GM19239 (cell line): ENCODE measurements around the gene CMSS1.

Experiments used
- DNase-seq: peaks from one replicate; pipeline ENCODE4 v3.0.0; 2011; ENCODE audit warnings: low spot score; ENCODE audit not compliant: insufficient read length
- FAIRE-seq: peaks from 2 replicates; lab custom pipeline; 2011; peaks lifted over from hg19 to GRCh38; lab: Jason Lieb, UNC

CMSS1 gene

DNA sequence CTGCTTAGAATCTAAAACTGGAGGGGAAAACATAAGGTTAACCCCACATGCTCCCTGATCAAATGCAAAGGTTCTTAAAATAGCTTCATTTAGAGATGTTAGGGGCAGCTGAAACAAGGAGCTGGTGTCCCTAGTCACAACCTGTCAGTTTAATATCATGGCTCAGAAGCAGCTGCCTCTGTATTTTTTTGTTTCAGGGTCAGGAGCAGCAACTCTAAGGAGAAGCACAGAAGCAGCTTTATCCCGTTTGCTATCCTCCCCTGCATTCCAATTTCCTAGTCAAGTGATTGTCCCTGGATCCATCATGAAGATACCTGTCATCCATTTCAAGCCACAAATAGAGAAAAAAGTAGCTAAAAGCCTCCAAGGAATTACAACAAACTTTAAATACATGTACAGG, 292.5 kb downstream of the CMSS1 start:
- no peak for FAIRE-seq
- DNase-seq: no peak

- DNase-seq (no peak), FAIRE-seq (no peak)
Observed at GRCh38 chr3:100111728-100112127, 294.1 kb downstream of the CMSS1 start.

DNA sequence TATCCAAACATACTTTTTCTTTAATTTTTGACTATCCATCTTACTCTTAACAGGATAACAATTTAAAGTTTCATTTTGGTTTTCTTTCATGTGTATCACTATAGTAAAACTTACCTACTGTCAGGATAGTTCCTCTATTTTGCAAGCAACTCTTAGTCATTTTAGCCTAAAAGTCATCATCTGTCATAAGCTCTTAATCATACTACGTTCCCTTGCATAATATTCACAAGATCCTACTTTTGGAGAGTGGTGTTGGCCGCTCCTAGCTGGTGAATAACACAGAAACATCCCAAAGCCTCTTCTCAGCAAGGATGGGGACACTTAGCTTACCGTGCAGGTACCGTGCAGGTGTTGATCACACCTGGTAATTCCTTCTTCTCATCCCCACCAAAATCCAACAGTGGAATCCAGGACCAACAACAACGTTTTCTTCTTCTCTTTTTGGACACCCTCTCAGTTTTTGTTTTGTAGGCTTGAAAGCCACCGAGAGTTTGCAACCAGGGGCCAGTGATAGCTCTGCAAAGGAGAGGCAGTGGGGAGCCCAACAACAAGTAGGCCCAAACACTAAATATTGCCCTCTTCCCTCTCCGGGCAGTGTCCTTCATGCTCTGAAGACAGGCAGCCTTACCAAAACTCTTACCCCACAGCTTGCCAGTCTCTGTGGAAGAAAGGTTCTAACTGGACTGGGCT, 296.2 kb downstream of the CMSS1 start:
- no peak for FAIRE-seq

GRCh38 chr3:100114413-100115030, 296.9 kb downstream of the CMSS1 start, which contains the start of gene FILIP1L:
Gene FILIP1L, minus strand, starts transcription at chr3:100114501.
- DNase-seq: no peak
- FAIRE-seq: no peak

More for the DNA sequence above, 296.2 kb downstream of the CMSS1 start:
- DNase-seq: no peak

DNA sequence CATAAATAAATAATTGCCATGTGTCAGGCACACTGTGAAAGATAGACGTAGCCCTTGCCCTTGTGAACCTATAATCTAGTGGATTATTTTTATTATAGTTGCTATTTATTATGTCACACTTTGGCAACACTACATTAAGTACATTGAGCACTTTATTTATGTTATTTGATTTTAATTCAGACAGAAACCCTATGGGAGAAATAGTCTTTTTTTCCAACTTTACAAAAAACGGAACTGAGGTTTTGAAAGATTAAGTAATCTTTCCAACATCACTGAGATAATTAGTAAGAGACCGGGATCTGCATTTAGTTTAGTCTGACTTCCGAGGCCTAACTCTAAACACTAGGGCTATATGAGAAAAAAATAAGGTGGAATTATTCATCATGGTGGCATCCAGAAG, 299.4 kb downstream of the CMSS1 start:
- DNase-seq (no peak), FAIRE-seq (no peak)

- FAIRE-seq (no peak), DNase-seq (no peak)
Observed at GRCh38 chr3:100120012-100120411, 302.4 kb downstream of the CMSS1 start.

GRCh38 chr3:100120693-100121092, 303.0 kb downstream of the CMSS1 start:
- FAIRE-seq: no peak
- DNase-seq: no peak

DNA sequence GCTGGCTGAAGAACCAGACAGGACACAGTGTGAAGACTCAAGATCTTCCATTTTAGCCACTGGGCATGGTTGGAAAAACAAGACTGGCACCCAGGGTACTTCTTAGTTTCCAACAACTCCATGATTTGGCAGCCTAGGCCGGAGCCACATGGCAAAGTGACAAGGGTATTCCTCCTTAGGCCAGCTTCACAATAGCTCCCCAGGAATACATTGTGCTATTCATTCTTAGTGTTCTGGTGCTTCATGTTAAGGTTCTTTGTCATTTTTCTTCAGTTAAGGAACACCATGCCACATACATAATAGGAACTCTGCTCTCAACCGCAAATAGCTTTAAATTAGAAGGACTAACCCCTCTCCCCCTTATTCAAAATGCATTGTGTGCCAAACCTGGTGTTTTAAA, 304.7 kb downstream of the CMSS1 start:
- no peak for FAIRE-seq
- no peak for DNase-seq

- FAIRE-seq (no peak), DNase-seq (no peak)
Observed at GRCh38 chr3:100123112-100123511, 305.4 kb downstream of the CMSS1 start.

GRCh38 chr3:100124201-100124761, 306.6 kb downstream of the CMSS1 start:
- no peak for FAIRE-seq

DNA sequence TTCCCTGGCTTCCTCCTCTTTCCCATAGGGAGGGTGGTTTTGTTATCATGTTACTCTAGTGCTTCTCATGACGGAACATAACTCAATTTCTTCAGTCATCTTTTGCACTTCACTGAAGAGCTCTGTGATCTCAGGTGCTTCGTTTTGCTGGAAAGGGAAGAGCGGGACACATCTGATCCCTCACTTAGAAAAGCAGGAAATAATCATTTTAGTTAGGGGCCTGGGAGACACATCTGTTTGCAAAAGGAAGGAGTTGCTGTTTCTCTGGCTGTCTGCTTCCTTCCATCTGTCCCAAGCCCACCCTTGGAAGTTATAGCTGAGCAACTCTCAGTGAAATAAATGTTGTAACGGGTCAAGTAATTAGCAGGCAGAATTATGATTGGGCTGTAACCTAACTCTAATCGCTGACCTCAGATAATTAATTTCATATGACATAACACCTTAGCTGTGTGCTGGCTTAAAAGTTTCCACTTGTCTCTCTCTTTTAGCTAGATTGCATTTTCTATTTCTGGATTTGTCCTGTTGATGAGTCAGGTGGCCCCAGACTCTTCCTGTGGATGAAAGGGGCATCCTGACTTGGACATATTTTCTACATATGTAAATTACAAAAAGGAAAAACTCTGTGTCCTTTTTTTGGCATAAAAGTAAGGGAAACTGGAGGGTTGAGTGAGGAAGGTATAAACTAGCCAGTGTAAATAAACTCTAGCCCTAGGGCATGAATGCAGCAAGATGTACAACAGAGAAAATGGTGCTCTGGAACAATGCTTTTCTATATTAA, 307.7 kb downstream of the CMSS1 start:
- DNase-seq: no peak
- no peak for FAIRE-seq

More at GRCh38 chr3:100124201-100124761, 306.6 kb downstream of the CMSS1 start:
- DNase-seq: no peak

DNA sequence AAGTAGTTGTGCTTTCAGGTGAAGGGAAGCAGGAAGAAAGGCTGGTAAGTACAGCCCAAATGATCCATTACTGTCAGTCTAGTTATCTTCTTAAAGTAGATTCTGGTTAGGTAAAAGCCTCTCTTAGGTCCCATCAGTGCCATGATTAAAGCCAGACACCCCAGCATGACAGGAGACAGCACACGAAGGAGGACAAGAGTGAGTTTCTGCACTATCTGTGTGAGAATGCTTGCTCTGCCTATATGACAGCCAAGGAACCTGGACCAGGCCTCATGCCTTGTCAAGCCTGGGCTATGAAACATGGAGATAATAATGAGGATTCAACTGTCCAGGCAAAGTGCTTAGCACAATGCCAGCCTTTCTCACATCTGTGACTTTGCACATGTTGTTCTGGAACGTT, 310.1 kb downstream of the CMSS1 start:
- FAIRE-seq (no peak), DNase-seq (no peak)

DNA sequence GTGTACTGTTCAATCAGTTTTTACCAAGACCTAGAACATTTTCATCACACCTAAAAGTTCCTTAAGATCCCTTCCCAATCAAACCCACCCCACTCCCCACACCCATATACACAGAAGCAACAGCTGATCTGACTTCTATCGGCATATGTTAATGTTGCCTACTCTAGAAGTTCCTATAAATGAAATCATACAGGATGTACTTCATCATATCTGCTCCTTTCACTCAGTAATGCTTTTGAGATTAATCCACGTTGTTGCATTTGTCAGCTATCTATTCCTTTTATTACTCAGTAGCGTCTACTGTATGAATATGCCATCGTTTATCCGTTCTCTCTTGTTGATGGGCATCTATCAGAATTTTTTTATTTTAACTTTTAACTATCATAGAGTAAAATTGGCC, 310.9 kb downstream of the CMSS1 start:
- FAIRE-seq: no peak

GRCh38 chr3:100129941-100130340, 312.3 kb downstream of the CMSS1 start:
- DNase-seq: no peak
- peak; percentile 44 for FAIRE-seq

More for the DNA sequence above, 310.9 kb downstream of the CMSS1 start:
- DNase-seq: no peak

GRCh38 chr3:100131241-100131640, 313.6 kb downstream of the CMSS1 start:
- DNase-seq (no peak), FAIRE-seq (no peak)

DNA sequence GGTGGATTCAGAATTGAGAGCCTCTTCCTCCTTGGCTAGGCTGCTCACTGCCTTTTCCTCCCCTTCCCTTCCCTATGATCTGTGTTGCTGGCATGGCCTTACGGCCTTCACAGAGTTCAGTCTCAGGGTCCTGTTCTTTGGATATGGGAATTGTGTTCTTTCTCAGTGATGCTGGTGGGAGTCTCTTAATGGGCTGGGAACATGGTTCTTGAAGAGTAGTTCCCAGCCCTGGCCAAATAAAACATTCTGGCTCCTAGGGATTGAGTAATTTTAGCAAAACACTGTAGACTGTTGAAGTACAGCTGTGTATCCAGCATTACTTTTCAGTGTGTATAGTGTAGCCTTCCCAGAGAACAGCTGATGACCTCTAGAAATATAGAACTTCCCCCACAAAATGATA, 319.3 kb downstream of the CMSS1 start:
- FAIRE-seq: peak; percentile 11
- no peak for DNase-seq

- DNase-seq (no peak), FAIRE-seq (no peak)
Observed at GRCh38 chr3:100140976-100141375, 323.3 kb downstream of the CMSS1 start.

GRCh38 chr3:100141586-100141985, 323.9 kb downstream of the CMSS1 start:
- DNase-seq: no peak
- no peak for FAIRE-seq

GRCh38 chr3:100144255-100144866, 326.7 kb downstream of the CMSS1 start:
- peak; percentile 8 for FAIRE-seq
- DNase-seq: no peak

- DNase-seq: no peak
- FAIRE-seq: peak; percentile 14
Observed at GRCh38 chr3:100149130-100149529, 331.5 kb downstream of the CMSS1 start.
